Measurements from ENCODE around the gene ZNF83. TPM values are rescaled to one million over a fixed set of nuclear protein-coding genes. Genes with fewer than 3 reads are reported as not detected.
"Not testable (repeated sequence)": the region's sequence is repeated elsewhere in the genome, so short reads cannot be mapped to it uniquely, and the experiment has no call there.

ZNF83 gene
- polyA plus RNA-seq, 1 donor: 146 TPM

- no peak for DNase-seq
Measured at GRCh38 chr19:52646571-52647217, 8.5 kb upstream of the ZNF83 start.

GRCh38 chr19:52640916-52641315, 2.8 kb upstream of the ZNF83 start:
- no peak for DNase-seq

GRCh38 chr19:52639996-52640395, 1.8 kb upstream of the ZNF83 start:
- no peak for DNase-seq

- no peak for DNase-seq
Measured at GRCh38 chr19:52638601-52639000, 446 bp upstream of the ZNF83 start.

GRCh38 chr19:52635786-52636570, 2.2 kb downstream of the ZNF83 start:
- DNase-seq: no peak

GRCh38 chr19:52627441-52627840, 10.7 kb downstream of the ZNF83 start:
- DNase-seq: not testable (repeated sequence)

GRCh38 chr19:52626915-52627314, 11.2 kb downstream of the ZNF83 start:
- no peak for DNase-seq

GRCh38 chr19:52622261-52622660, 15.9 kb downstream of the ZNF83 start:
- DNase-seq: no peak

- DNase-seq: no peak
Measured at GRCh38 chr19:52621376-52621775, 16.8 kb downstream of the ZNF83 start.

GRCh38 chr19:52613299-52613906, 24.8 kb downstream of the ZNF83 start:
- DNase-seq: no peak

- no peak for DNase-seq
Measured at GRCh38 chr19:52603558-52604207, 34.5 kb downstream of the ZNF83 start.

GRCh38 chr19:52602941-52603340, 35.2 kb downstream of the ZNF83 start:
- no peak for DNase-seq

GRCh38 chr19:52601974-52602366, 36.2 kb downstream of the ZNF83 start:
- not testable (repeated sequence) for DNase-seq

- peak; percentile 89 for DNase-seq
Measured at GRCh38 chr19:52601025-52601973, 36.9 kb downstream of the ZNF83 start.

GRCh38 chr19:52600639-52601024, 37.5 kb downstream of the ZNF83 start:
- no peak for DNase-seq

- no peak for DNase-seq
Measured at GRCh38 chr19:52599241-52599640, 38.9 kb downstream of the ZNF83 start.

GRCh38 chr19:52593441-52593840, 44.7 kb downstream of the ZNF83 start:
- DNase-seq: not testable (repeated sequence)

GRCh38 chr19:52592301-52592700, 45.9 kb downstream of the ZNF83 start:
- no peak for DNase-seq

- DNase-seq: no peak
Measured at GRCh38 chr19:52590728-52591127, 47.4 kb downstream of the ZNF83 start.

- no peak for DNase-seq
Measured at GRCh38 chr19:52585604-52586003, 52.6 kb downstream of the ZNF83 start.

GRCh38 chr19:52584736-52585440, 53.3 kb downstream of the ZNF83 start:
- peak; percentile 59 for DNase-seq
